MM.1S (cell line): ENCODE measurements around the gene PDE1A.

ENCODE experiments used
- CTCF ChIP-seq: fragments of 300-600 bp; sonication (generic); IDR thresholded peaks from 2 replicates; pipeline ENCODE4 v1.5.1; 2016; ENCODE audit warnings: antibody characterized with exemption, low read length, mixed read lengths
- EZH2 ChIP-seq: fragments of 300-600 bp; sonication (generic); optimal IDR thresholded peaks from 2 replicates; pipeline ENCODE3; 2017; ENCODE audit warnings: low read depth, mild to moderate bottlenecking, antibody characterized with exemption, low read length, mixed read lengths
- EZH2phosphoT487 ChIP-seq: fragments of 300-600 bp; sonication (generic); IDR thresholded peaks from 2 replicates; pipeline ENCODE4 v1.6.1; 2018; ENCODE audit warnings: antibody characterized with exemption, low read length

- TF ChIP-seq EZH2 (no peak), CTCF (no peak), EZH2phosphoT487 (no peak)
These were observed 18.0 kb upstream of the PDE1A start for GRCh38 chr2:182444806-182445205.
